Measurements from ENCODE around the gene WDSUB1. TPM values are rescaled to one million over a fixed set of nuclear protein-coding genes. Genes with fewer than 3 reads are reported as not detected.

The WDSUB1 gene, protein sequence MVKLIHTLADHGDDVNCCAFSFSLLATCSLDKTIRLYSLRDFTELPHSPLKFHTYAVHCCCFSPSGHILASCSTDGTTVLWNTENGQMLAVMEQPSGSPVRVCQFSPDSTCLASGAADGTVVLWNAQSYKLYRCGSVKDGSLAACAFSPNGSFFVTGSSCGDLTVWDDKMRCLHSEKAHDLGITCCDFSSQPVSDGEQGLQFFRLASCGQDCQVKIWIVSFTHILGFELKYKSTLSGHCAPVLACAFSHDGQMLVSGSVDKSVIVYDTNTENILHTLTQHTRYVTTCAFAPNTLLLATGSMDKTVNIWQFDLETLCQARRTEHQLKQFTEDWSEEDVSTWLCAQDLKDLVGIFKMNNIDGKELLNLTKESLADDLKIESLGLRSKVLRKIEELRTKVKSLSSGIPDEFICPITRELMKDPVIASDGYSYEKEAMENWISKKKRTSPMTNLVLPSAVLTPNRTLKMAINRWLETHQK
- 19.6 and 26.3 TPM in 2 replicates for total RNA-seq (2011; cell fraction: chromatin; rRNA removed; ENCODE audit: low replicate concordance)
- total RNA-seq (2011; cell fraction: nucleolus; rRNA removed), result 7.2 and 12.6 TPM in 2 replicates
- 10.6 and 11.9 TPM in 2 replicates for total RNA-seq (2011; cell fraction: nucleoplasm; rRNA removed)
- 7.7 and 9.0 TPM in 2 replicates for total RNA-seq (2014; rRNA removed)
- 13.7 TPM in 2 replicates for total RNA-seq (2014; rRNA removed; fragmentation: Illumina TruSeq; extraction: Trizol)
- total RNA-seq (2015; rRNA removed; fragmentation: Illumina TruSeq; extraction: Trizol), result 11.2 and 12.3 TPM in 2 replicates
- total RNA-seq (2021), result 10.0 and 10.9 TPM in 2 replicates
- 9.4 and 10.0 TPM in 2 replicates for polyA plus RNA-seq (2011; rRNA removed)
- polyA plus RNA-seq (2011; cell fraction: cytosol; rRNA removed), result 4.2 and 6.7 TPM in 2 replicates
- polyA plus RNA-seq (2011; cell fraction: nucleus; rRNA removed), result 12.5 and 14.2 TPM in 2 replicates
- 10.9 and 18.0 TPM in 2 replicates for polyA plus RNA-seq (2012)
- polyA plus RNA-seq (2014; fragmentation: Illumina TruSeq; extraction: Trizol), result 10.0 and 11.1 TPM in 2 replicates
- polyA plus RNA-seq (2014; fragmentation: Nextera tagmentation; extraction: Ambion mirVana), result 1 to 10 TPM; 5.2 to 6.3 TPM
- polyA plus RNA-seq (2014; rRNA removed), result 8.5 and 12.3 TPM in 2 replicates
- polyA minus RNA-seq (2011; rRNA and poly(A)+ RNA removed), result 16.4 and 18.0 TPM in 2 replicates
- polyA minus RNA-seq (2011; cell fraction: cytosol; rRNA and poly(A)+ RNA removed), result 8.0 and 8.3 TPM in 2 replicates
- polyA minus RNA-seq (2011; cell fraction: nucleus; rRNA and poly(A)+ RNA removed), result 11.3 and 18.9 TPM in 2 replicates
- Bru-seq, nascent RNA, result percentile 74 among the genes with signal in this experiment
- percentile 81 among the genes with signal in this experiment for BruChase-seq, experiment 1, labeled RNA remaining after a 2-hour chase
- BruChase-seq, experiment 2, labeled RNA remaining after a 6-hour chase, result percentile 80 among the genes with signal in this experiment
- long read RNA-seq, experiment 1, transcript WDSUB1-202 (11 exons, 1,912 nt), result major isoform, 15 of 36 reads
- long read RNA-seq, experiment 1, partial matches to known transcripts, result 2 of 36 reads
- long read RNA-seq, experiment 1, other reads (novel, unspliced or antisense), result 16 of 36 reads
- long read RNA-seq, experiment 2, partial matches to known transcripts, result 2 of 14 reads
- long read RNA-seq, experiment 2, other reads (novel, unspliced or antisense), result 7 of 14 reads
- long read RNA-seq, experiment 3, transcript WDSUB1-202 (11 exons, 1,912 nt), result major isoform, 11 of 29 reads
- long read RNA-seq, experiment 3, partial matches to known transcripts, result 1 of 29 reads
- long read RNA-seq, experiment 3, other reads (novel, unspliced or antisense), result 12 of 29 reads

DNA sequence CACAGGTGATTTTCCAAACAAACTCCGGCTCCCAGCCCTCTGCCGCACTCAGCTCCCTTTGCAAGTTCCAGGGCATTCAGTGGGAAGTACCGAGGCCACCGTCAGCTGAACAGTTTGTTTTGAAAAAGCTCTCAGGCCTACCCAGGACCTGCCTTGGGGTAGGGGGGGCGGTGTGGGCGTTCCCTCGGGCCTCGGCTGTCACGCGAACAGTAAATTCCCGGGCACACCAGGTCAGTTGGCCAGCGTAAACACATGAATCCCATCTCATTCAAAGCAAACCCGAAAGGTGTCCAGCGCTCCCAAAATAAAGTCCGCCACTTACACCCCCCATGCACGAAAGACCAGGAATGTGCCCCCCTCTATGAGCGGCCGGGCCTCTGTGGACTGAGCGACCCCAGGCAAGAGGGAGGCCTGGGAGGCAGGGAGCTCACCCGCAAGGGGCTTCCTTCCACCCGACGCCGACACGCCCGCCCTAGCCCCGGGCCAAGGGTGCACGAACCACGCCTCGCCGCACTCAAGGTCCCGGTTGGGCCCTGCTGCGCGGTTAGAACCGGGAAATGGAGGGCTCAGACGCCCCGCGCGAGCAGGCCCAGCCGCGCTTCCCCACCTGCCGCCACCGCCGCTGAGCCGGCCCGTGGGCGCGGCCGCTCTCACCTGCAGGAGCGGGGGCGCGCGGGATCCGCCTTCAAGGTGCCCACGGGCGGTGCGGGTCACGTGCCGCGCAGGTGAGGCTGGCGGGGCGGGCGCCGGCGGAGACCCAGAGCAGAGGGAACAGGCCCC, at the start of gene WDSUB1:
Gene WDSUB1, minus strand, starts transcription at position 775 of the 780 bp plus-strand sequence. CDS start 3,634 bp downstream, outside the sequence.
- Histone ChIP-seq H3K9ac (ENCODE audit: insufficient read depth in 1 of 2, low read depth in 2 of 2, low read length in 2 of 2) (peak within 1 kb of the TSS; percentile 82 to 98), H3K4me1 (replicated peaks in 1 of 2; ENCODE audit: control insufficient read depth in 2 of 2, insufficient read depth in 2 of 2, low read length in 2 of 2) (peaks cover 18 to 23% of the 10 kb centered on the region in 2 experiments), H2AFZ (ENCODE audit: low read depth, low read length) (peak within 1 kb of the TSS; percentile 95), H3K27me3 (ENCODE audit: control insufficient read depth in 2 of 2, insufficient read depth in 2 of 2, low read length in 2 of 2) (no peaks in the 10 kb centered on the region), H3K4me2 (ENCODE audit: insufficient read depth, low read length) (peak within 1 kb of the TSS; percentile 94), H3K9me1 (ENCODE audit: control insufficient read depth, insufficient read depth, low read length) (no peaks in the 10 kb centered on the region), H3K79me2 (ENCODE audit: control insufficient read depth, insufficient read depth, low read length) (peaks cover 37% of the 10 kb centered on the region), H3K27ac (ENCODE audit: extremely low read depth, low read depth, low read length) (peak within 1 kb of the TSS; percentile 90), H3K36me3 (ENCODE audit: control insufficient read depth, insufficient read depth, low read length) (peaks cover 12% of the 10 kb centered on the region; the same call in 2 of the 3 replicates), H4K20me1 (replicated peaks; ENCODE audit: control insufficient read depth, insufficient read depth, low read length) (no peaks in the 10 kb centered on the region), H3K4me3 (peak within 1 kb of the TSS; percentile 75), H3K9me3 (replicated peaks; ENCODE audit: control insufficient read depth, insufficient read depth, low read depth, low read length) (no peaks in the 10 kb centered on the region)
- in situ Hi-C loops (cut with MboI) (no loop called here), intact Hi-C loops (cut with micrococcal nuclease) (loop anchor here (1.0 kb wide), 1 partner anchor 426 kb away; the partner anchor contains the start of gene MARCHF7)
- ChIA-PET CTCF (ENCODE audit: low intra/inter-chr PET ratio) (no interaction called here), POLR2A (interaction anchor here (0.9 to 3.0 kb wide), 7 partner anchors 10 to 427 kb away, joined by 3 to 11 read pairs (median 4); partner anchors contain the start of gene MARCHF7)
- no TSS peak for BruUV-seq (replicated peaks)
- FAIRE-seq, result peak; percentile 15
- WGBS (ENCODE audit: insufficient coverage, low coverage, missing lambda C conversion rate), result 3% methylated on average over 53 of the region's 64 CpGs
- ATAC-seq, result peak; percentile 66
- peak; percentile 48 to 76 (median 53) for DNase-seq (ENCODE audit: extremely low read depth in 1 of 4, low spot score in 3 of 4)
- TF ChIP-seq NELFE (IDR thresholded peaks at IDR 0.05; ENCODE audit: insufficient read depth, insufficient read length), result no peak
- no peak for TF ChIP-seq ZNF75A (CRISPR knock-in tag; IDR thresholded peaks at IDR 0.05)
- no peak for TF ChIP-seq ZFP30 (CRISPR knock-in tag; IDR thresholded peaks at IDR 0.05; ENCODE audit: borderline replicate concordance)
- no peak for TF ChIP-seq TCFL5 (CRISPR knock-in tag; conservative IDR thresholded peaks at IDR 0.05)
- TF ChIP-seq E2F3 (CRISPR knock-in tag; IDR thresholded peaks at IDR 0.05), result 0 out of 2 replicates have a peak, but pooled peaks have one; percentile 55

Data from K562 (cell line).